LNCaP clone FGC (cell line): ENCODE data around the gene OS9.

Experiments
- DNase-seq: peaks from one replicate; pipeline ENCODE4 v3.0.0-alpha.2; 2011; ENCODE audit warnings: low read depth
- H3K4me3 ChIP-seq: 2 replicates; pipeline ENCODE4 v1.5.1; 2011; ENCODE audit warnings: mild to moderate bottlenecking, low read depth, low read length, control low read depth
- TF ChIP-seq, protein P1 (sequence below): IDR thresholded peaks from 2 replicates; pipeline ENCODE4 v1.5.1; 2012; ENCODE audit warnings: mild to moderate bottlenecking; ENCODE audit not compliant: control insufficient read depth, insufficient read depth; ENCODE audit errors: extremely low read depth

Gene OS9

DNA sequence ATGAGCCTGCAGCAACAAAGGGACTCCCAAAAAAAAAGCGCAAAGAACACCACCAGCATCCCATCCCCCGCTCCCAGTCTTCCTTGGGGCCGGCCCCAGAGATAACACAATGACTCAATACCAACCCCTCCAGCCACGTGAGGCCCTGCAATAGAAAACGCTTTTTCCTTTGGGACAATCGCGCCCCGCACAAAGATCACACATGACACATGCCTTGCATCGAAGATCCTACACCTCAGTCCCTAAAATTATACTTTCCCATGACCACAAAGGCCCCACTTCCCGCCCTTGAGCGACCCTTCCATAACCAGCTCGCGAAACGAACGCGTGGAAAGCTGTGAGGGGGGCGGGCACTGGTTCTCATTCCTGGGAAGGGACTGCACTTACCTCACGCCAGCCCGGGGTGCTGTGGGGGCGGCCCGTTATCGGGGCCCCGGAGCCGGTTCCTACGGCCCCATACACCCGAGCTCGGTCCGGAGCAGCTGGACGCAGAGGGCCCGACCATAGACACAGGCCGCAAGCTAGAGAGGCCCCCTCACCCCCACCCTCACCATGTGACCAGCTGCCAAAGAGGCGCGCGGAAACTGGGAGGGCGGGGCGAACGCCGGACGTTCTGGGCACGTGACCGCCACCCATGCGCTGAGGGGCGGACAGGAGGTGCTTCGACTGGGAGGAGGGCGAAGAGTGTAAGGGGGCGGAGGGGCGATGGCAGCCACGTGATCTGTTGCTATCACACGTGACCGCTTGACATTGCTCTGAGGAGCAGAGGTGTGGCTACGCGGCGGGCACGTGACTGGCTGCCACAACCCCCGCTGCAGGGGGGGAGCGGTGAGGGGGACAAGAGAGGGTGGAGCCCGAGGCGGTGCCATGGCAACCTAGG lies 58.1 kb downstream of the OS9 start, which contains the start of gene CDK4:
Gene CDK4, minus strand, starts transcription at position 523 of the 880 bp plus-strand sequence. CDS start 593 bp downstream, outside the sequence.
- peak; percentile 99 for DNase-seq
- H3K4me3 ChIP-seq = peak within 1 kb of the TSS; percentile 98
- TF ChIP-seq, protein P1, sequence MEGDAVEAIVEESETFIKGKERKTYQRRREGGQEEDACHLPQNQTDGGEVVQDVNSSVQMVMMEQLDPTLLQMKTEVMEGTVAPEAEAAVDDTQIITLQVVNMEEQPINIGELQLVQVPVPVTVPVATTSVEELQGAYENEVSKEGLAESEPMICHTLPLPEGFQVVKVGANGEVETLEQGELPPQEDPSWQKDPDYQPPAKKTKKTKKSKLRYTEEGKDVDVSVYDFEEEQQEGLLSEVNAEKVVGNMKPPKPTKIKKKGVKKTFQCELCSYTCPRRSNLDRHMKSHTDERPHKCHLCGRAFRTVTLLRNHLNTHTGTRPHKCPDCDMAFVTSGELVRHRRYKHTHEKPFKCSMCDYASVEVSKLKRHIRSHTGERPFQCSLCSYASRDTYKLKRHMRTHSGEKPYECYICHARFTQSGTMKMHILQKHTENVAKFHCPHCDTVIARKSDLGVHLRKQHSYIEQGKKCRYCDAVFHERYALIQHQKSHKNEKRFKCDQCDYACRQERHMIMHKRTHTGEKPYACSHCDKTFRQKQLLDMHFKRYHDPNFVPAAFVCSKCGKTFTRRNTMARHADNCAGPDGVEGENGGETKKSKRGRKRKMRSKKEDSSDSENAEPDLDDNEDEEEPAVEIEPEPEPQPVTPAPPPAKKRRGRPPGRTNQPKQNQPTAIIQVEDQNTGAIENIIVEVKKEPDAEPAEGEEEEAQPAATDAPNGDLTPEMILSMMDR = no peak

DNA sequence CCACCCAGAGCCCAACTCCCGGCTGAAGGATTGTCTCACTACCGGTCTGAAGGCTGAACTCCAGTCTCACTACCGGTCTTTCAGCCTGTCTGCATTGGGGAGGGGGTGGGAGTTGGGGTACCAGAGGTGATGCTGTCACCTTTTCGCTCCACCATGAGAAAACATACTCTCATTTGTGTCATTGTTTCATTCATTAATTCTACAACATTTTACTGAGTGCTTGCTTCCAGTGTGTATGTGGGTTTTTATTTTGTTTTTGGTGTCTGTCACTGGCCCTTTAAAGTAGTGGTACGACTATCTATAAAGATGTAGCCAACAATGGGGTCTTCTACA lies 58.7 kb downstream of the OS9 start:
- TF ChIP-seq, protein P1 = no peak
- H3K4me3 ChIP-seq = peak overlapping the region; percentile 98
- no peak for DNase-seq

DNA sequence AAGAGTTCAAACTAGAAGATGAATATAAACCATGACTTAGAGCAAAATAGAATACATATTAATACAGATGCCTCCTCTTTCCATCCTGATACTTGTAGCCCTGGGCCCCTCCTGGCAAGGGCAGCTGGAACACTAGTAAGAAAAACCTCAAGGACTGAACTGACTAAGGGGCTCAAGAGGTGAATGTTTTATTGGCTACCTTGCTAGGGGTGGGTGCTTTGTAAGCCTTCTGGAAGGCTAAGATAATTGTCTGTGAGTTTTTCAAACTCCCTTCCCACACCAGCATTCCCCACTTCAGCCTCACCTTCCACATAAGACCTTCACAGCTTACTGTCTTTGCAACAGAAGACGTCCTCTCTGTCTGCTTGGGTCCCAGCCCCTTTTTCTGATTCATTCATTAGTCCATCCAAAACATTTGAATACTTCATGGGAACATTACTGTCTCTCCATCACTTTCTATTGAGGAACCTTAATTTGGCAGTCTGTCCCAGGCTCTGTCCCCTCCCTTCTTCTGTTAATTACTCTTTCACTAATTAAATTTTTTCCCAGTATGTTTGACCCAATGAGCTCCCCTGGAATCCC lies 59.9 kb downstream of the OS9 start:
- peak overlapping the region; percentile 77 for H3K4me3 ChIP-seq
- DNase-seq = no peak
- TF ChIP-seq, protein P1 = no peak

DNA sequence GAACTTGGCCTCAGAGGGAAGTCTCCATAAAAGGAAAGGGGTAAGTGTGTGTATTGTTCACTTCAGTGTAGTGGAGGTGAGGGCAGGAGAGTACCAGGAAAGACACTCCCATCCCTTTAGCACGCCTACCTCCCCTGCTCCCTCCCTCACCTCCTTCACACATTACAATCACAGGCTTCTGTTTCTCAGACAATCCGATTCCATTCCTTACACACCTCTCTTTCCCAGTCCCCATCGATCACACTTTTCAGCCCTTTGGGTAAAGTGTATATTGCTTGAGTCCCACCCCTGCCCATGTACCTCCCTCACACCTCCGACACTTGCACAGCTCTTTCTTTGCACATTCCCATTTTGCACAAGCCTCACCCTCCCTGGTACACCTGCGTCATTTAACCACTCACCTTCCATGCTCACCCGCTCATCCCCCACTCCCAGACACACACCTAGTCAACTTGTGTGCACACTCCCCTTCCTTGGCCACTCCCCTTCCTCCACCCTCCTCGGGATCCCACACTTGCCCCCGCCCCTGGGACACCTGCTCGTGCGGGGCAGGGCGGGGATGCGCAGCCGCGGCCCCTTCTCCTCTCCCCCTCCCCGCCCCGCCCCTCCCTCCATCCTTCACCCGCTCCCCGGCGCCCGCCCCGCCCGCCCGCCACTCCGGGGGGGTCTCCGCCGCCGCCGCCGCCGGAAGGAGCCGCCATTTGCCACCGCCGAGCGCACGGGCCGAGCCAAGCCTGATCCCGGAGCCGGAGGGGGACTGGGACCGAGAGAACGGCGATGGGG lies 60.7 kb downstream of the OS9 start, which contains the start of gene MARCHF9:
Gene MARCHF9, plus strand, starts transcription at position 693 of the 783 bp plus-strand sequence. CDS start 426 bp downstream, outside the sequence.
- TF ChIP-seq, protein P1 = no peak
- peak; percentile 46 for DNase-seq
- H3K4me3 ChIP-seq = peak within 1 kb of the TSS; percentile 77

DNA sequence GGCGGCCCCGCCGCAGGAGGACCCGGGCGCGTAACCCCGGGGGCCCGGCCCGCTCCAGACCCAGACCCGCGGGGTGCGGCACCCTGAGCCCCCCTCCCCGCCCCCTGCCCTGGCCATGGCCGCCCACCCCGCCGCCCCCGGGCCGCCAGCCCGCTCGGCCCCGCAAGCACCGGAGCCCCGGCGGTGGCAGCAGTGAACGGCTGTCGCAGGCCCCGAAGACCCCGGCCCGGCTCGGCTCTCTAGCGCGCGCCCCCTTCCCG lies 61.2 kb downstream of the OS9 start:
- peak overlapping the region; percentile 77 for H3K4me3 ChIP-seq
- TF ChIP-seq, protein P1 = no peak
- no peak for DNase-seq

DNA sequence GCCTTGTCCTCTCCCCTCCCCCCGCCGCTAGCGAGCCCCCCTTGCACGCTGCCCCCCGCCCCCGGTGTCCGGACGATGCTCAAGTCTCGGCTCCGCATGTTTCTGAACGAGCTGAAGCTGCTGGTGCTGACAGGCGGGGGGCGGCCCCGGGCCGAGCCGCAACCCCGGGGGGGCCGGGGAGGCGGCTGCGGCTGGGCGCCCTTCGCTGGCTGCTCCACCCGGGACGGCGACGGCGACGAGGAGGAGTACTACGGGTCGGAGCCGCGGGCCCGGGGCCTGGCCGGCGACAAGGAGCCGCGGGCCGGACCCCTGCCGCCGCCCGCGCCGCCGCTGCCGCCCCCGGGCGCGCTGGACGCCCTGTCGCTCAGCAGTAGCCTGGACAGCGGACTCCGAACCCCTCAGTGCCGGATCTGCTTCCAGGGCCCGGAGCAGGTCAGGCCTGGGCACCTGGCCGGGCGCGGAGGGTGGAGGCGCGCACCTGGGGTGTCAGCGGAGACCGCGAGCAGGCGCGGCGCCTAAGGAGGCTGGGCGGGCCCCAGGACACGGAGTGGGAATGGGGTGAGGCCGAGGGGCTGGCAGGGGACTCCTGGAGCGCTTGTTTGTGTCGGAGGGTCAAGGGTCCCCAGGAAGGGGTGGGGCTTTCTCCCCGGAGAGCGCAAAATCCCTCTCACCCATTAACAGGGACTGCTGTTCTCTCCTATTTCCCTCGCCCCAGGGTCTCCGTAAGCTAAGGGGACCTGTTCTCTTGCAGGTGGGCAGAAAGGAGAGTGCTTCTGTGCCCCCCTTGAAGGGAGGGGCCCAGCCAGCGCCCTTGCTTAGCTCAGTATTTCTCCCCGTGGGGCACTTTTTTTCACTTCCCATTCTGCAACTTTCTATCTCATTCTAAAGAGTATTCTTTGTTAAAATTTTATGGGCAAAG lies 61.8 kb downstream of the OS9 start:
- H3K4me3 ChIP-seq = peak overlapping the region; percentile 77
- TF ChIP-seq, protein P1 = no peak
- DNase-seq = no peak
